Erythroblast (primary cell): ENCODE measurements around the gene NTRK2.

Experiments used
- GATA1 ChIP-seq: IDR thresholded peaks from 2 replicates; pipeline ENCODE4 v1.6.1; 2011; ENCODE audit warnings: low read depth, mild to moderate bottlenecking, control low read depth, low read length, moderate library complexity
- POLR2A ChIP-seq: IDR thresholded peaks from 2 replicates; pipeline ENCODE4 v1.6.1; 2011; ENCODE audit warnings: mild to moderate bottlenecking, low read length

DNA sequence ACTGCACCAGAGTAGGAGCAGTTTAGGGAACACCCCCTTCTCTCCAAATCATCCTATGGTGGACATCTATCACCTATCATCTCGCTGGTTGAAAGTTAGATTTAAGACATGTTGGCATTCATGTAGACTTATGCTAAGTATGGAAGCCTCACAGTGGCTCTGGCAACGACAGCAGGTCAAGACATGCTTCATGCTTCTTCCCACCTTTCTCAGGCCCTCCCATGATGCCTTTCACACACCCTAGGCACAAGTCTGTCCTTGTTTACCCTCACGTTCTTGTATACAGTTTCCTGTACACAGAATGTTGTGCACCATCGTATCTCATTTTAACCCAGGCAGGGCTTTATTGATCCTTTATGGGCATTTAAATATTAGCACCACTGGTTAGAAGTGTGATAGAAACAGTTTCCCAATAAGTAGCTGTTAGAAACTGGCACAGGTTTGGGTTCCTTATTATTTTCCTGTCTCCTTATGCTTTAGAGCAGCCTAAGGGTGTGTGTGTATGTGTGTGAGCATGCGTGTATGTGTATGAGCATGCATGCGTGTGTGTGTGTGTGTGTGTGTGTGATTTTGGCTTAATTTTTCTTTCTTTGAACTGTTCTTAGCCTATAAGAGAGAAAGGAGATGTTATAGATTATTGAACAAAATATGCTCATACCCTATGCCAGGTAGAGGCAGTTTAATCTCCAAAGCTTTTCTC is 160.6 kb downstream of the NTRK2 start:
- TF ChIP-seq POLR2A: no peak
- TF ChIP-seq GATA1: no peak
